Stimulated activated CD4-positive, alpha-beta T cell treated with anti-CD3 and anti-CD28 coated beads, Interleukin-12 subunit alpha, Interleukin-12 subunit beta, amount 100 ng/mL, for 4 hours (primary cell): Measurements from ENCODE around the gene CD34.

Source experiments
- DNase-seq: peaks from one replicate; pipeline ENCODE4 v3.0.0-alpha.2; 2020

Gene CD34

DNA sequence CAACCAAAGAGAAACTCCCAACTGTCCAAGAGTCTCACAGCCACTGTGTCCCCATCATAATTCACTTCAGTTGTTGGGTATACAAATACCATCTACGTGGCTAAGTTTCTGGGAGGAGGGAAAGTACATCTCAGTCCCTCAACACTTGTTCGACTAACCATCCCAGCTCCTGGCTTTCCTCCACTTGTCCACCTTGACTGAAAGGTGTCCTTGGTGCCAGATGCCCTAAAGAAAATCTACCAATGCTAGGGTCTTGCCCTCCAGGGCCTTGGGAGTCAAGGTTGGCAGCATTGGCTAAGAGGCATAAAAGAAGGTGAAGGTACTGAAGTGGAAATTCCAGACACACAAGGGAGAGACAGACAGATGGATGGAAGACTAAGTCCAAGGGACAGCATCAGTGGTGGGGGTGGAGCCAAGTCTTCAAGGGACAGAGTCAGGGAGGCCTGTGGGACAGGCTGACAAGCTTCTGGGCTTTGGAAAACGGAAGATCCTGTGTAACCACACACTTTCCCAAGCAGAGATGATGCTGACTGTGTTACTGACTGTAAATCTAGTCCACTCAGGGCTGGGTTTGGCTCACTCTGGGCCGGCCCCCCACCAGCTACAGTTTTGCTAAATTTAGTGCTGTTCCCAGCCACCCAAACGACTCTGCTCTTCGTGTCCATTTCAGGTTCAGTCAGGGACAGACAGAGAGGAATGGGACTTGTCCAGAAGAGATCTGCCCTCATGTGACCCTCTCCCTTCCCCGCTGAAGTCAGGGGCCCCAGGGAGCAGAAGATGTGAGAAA lies 60.1 kb downstream of the CD34 start:
- no peak for DNase-seq

DNA sequence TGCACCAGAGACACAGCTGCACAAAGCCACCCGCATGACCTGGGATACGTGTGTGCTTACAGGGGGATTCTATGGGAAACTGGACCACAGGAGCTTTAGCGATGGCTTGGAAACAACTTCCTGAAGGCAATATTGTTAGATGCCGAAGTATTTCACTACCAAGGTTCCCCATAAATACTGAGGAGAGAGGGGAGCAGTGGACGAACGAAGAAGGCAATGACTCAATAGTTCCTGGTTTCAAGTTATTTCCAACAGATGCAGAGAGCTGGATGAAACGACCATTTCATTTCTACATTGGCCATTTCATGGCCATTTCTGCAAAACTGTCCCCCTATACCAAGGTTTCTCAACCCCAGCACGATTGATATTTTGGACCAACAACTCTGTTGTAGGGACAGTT lies 61.3 kb downstream of the CD34 start:
- no peak for DNase-seq

DNA sequence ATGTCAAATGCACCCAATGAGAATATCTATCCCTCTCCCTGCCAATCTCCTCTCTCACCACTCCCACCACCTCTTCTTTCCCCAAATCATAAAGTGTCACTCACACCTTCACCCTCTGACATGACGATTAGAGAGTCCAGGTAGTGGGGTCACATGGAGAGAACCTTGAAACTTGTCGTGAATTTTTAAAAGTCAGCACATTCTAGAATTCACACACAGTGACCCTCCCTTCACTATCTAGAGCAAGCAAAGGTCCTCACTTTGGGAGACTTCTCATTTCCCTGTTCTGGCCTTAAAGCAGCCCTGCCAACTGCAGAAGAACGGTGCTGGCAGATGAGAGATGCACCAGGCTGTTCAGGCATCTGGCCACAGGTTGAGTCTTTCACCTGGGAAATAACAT lies 61.9 kb downstream of the CD34 start:
- DNase-seq: no peak

DNA sequence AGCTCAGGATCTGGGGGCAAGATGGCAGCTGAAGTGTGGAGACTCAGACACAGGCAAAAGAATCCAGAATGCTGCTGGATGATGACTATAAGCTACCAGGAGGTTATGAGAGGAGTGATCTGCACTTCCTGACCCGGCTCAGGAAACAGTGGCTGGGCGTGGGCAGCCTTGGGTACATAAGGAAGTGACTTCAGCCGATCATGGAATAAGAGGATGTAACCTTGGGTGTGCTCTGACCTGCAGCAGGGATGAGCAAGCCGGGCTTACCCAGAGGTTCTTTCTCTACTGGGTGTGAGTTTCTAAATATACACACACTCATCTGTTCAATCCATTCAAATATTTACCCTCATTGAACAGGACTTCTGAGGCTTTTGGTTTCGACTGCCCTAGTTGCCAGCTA lies 62.7 kb downstream of the CD34 start:
- DNase-seq: no peak

DNA sequence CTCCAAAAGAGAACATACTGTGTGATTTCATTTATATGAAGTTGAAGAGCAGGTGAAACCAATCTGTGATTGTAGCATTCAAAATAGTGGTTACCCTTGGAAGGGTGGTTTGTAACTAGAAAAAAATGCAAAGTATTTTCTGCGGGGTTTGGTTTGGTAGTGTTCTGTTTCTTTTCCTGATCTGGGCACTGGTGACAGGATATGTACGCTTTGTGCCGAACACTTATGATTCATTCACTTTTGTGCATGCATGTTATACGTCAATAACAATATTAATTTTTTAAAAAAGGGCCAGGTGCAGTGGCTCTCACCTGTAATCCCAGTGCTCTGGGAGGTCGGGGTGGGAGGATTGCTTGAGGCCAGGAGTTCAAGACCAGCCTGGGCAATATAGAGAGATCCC lies 63.8 kb downstream of the CD34 start:
- no peak for DNase-seq

DNA sequence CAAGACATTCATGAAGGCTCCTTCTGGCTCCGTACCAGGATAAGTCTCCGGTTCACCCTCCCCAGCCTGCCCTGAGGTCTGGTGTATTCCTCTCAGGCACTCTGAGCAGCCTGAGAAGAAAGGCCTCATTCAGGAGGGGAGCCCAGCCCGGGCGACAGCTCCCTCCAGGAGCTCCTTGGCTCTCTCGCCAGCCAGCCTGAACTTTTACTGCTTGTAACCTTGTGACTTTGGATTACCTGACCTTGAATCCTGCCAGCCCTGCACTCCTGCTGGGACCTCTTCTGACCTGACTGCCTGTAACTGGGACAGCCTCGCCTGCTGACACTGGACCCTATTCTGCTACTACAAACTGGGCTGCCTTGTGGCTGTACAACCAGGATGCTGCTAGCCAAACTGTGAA lies 65.8 kb downstream of the CD34 start:
- DNase-seq: no peak

DNA sequence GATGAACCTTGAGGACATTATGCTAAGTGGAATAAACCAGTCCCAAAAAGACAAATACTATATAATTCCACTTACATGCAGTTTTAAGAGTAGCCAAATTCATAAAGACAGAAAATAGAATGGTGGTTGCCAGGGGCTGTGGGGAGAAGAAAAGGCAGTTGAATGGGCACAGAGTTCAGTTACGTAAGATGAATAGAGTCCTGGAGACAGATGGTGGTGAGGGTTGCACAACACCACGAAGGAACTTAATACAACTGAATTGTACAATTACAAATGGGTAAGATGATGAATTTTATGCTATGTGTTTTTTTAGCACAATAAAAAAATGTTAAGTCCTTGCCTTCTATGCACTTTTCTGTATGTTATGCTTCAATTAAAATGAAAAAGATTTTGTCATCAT lies 66.6 kb downstream of the CD34 start:
- no peak for DNase-seq

DNA sequence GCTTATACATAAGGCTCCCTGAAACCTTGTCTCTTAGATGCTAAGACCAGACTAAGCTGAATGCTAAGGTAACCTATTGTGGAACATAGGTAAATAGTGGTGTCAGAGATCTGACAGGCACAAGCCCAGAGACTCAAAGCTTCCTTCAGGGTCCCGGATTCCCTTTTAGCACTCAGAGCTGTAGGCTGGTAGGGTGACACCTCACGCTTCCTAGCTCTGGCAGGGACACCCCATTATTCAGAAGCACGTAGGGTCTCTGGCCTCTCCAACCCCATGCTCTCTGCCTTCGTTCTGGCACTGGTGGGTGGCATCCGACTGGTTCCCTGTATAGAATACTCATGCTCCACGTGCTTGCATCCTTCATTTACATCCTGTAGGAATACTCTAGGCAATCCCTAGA lies 68.4 kb downstream of the CD34 start:
- no peak for DNase-seq

DNA sequence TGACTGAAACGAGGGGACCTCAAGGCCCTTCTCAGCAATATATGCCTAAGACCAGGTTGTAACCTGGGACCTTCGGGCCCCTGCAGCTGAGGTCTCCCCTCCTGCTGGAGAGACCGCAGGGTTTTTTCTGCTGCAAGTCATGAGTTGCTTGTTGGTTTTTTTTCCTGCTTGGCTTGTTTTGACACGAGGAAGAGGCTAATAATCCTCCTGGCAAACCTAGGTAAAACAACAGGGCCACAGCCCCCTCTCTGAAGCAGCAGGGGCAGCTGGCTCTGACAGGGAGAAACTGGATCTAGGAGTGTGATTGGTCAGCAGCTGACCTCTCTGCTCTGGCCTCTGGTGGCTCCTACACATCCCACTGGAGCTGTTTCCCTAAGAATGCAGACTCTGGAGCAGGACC lies 69.0 kb downstream of the CD34 start:
- DNase-seq: no peak

DNA sequence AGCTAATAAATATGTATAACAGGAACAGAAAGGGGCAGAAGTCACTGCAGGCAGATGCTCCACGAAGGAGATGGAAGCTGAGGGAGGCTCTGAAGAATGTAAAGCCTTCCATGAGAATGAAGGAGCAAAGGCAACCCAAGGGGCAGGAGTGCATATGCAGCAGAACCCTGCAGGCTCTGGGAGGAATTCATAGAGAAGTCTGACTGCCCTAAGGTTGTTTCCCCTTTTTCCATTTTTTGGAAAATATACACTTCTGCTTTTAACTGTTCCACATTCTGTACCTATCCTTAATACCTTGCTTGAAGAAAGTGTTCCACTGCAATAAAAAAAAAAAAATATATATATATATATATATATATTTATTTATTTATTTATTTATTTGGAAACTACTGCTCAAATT lies 69.6 kb downstream of the CD34 start:
- DNase-seq: no peak

DNA sequence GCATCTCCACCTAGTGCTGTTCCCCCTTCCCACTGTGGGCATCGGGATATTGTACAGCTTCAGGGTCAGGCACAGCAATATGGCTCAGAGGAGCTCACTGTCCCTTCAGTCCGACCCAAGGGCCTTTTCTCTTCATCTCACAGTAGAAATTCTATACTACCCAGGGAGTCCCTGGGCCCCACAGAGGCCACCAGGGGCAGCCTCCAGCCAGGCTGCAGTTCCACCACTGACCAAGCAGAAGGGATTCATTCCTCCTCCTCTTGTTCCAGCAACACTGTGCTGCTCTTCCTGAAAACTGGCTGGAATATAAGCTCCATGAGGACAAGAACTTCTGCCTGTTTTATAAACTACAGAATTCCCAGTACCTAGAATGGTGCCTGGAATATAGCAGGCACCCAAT lies 70.5 kb downstream of the CD34 start:
- no peak for DNase-seq

DNA sequence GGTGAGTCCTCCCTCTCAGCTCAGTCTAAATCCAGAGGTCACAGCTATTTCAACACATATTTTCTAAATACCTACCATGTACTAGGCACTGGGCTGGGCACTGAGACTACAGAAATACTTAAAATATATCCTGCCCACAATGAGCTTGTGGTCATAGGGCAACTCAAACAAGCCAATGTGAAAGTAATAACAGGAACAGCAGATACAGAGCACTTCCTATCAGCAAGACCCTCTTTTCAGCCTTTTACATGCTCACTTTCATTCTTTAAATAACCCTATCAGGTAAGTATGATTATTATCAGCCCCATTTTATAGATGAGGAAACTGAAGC lies 71.9 kb downstream of the CD34 start:
- no peak for DNase-seq

DNA sequence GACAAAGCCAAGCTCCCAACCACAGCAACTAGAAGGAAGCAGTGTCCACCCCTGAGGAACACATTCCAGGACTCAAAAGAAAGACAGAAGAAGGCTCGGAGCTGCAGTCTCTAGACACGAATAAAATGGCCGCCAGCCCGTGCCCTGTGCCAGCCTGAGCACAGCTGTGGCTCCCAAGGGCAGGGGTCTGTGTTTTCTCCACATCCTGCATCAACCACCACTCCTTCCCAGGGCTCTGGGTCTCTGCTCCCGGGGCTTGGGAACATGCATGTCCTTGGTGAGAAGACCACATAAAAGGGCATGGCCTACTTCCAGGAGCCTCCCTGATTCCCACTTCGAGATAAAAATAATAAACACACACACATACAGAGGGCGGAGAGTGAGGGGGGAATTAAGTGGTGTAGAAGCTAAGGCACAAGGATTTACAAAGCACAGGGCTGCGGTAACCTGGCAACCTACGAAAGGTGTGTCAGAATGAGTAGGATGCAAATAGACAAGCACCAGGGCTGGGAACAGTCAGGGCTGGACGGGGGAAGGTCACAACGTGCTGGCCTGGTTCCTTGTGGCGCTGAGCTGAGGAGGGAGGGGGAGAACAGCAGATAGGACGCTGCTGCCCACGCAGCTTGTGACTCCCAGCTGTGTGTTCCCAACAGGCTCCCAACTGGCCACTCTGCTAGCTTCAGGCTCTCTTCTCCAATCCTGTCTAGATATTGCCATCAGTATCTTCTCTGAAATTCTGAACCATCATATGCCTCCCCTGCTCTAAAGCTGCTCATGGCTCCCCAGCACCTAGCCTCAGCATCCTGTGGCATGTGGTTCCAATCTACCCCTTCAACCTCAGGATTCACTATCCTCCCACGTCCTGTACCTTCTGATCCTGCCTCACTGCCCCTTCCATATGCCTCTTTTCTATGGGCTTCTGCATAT lies 72.5 kb downstream of the CD34 start:
- DNase-seq: no peak

DNA sequence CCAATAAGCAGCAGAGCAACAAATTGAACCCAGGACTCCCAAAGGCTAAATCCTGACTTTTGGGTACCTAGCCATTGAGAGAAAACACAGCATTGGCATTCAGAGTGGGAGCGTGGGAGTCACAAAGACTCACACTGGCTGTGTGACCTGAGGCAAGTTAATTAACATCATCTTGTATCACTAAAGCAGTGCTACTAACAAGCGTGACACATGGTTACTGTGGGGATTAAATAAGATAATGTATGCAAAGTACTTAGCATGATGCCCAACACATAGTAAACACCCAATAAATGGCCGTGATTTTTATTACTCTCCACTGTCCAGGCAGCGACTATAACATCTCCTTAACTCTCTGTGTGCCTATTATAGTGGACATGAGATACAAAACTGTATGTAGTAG lies 73.3 kb downstream of the CD34 start:
- no peak for DNase-seq

DNA sequence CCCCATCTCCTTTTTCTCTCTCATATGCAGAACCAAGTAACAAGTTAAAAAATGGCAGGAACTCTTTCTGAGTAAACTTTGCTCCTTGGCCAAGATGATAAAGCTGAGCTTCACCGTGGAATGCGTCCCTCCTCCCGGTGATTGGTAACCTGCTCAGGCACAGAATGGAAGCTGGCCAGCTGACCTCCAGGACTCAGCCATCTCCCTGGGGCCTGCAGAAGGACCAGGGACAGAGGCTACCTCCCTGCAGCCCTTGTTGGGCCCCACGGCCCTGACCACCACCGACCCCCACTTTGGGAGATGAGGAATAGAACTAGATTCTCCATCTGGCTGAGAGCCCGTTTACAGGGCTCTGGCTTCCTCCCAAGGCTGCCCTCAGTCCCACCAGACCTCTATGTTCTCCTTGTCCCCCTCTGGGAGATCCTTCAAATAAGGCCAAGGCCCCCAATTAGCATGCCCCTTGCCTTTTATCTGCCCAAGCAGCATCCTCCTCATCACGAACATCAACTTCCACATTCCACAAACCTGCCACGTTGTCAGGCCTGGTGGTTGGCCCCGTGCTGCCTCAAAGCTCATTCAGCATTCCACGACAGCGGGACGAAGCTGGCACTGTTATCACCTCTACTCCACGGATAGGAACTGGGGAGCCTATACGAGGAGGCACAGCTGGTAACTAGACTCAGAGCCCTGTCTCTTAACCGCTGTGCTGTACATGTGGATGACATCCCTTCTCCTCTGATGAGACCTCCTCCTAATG lies 74.2 kb downstream of the CD34 start:
- DNase-seq: no peak

DNA sequence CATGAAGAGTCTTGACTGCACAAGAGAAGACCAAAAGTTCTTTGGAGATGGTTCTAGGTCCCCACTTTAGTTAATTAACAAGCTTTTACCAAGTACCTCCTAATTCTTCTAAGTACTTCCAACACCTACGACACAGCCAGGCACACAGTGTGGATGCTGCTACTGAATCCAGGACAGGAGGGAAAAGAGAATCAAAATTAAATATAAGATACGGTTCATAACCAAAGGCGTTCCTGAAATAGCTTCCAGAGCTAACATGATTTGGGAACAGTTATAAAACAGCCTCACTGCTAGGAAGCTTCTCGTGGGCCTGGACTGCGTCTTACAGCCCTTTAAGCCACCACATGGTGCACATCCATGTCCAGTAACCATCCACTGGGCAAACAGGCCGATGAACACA lies 75.0 kb downstream of the CD34 start:
- DNase-seq: no peak

DNA sequence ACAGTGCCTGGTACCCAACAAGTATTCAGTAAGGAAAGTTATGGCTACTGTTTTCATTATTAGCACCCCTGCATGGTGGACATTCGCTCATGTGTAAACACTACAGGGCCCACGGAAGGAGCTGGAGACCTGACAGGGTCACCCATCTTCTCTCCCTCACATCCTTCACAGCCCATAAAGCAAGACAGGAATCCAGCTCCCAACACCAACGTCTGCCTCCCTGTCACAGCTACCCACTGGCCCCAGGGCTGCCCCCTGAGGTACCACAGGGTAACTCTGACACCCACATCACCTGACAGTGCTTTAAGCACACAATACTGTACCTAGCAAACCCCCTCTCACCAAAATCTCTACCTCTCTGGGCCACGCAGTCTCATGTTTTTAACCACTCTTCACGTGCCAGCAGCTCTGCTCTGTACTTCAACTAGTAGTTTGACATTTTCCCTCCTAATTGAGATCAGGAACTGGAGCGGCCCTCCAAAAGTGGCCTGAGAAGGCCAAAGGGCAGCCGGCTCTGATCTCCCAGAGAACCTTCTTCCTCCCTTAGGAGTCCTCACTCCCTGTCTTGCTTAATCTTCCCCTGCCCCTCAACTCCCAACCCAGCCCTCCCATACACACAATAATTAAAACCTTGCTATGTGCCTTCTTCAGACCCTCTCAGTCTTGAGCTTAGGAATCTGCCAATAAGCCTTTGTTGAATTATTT lies 76.8 kb downstream of the CD34 start:
- DNase-seq: no peak

DNA sequence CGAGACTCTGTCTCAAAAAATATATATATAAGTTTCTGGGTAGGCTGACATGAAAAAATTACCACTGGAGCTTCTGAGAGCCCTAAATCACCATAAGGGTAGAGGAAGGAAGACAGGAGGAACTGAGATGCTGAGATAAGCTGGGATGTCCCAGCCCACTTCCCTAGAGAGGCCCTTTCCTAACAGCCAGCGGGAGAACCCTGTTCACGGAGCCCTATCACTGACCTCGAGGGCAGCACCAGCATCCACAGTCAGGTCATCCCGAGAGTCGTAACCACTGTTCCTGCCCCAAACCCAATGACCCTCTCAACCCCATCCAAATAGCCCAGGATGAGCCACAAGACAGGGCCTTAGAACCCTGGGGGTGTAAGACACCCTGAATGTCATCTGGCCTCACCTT lies 77.5 kb downstream of the CD34 start:
- no peak for DNase-seq

DNA sequence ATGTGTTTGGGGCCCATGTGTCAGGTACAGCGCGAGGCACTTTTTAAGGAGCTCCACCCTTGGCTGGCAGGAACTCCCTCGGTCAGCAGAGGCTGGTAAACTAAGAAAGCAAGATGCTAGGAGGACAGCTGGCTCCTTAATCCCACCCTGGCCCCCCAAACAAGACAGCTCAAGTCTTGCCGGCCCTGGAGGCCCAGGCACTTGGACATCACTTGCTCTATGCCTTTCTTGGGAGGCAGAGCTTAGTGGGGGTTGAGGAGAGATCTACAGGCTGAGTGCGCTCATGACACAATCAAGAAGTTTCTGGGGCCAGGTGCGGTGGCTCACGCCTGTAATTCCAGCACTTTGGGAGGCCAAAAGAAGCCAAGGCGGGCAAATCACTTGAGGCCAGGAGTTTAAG lies 78.1 kb downstream of the CD34 start:
- DNase-seq: no peak

DNA sequence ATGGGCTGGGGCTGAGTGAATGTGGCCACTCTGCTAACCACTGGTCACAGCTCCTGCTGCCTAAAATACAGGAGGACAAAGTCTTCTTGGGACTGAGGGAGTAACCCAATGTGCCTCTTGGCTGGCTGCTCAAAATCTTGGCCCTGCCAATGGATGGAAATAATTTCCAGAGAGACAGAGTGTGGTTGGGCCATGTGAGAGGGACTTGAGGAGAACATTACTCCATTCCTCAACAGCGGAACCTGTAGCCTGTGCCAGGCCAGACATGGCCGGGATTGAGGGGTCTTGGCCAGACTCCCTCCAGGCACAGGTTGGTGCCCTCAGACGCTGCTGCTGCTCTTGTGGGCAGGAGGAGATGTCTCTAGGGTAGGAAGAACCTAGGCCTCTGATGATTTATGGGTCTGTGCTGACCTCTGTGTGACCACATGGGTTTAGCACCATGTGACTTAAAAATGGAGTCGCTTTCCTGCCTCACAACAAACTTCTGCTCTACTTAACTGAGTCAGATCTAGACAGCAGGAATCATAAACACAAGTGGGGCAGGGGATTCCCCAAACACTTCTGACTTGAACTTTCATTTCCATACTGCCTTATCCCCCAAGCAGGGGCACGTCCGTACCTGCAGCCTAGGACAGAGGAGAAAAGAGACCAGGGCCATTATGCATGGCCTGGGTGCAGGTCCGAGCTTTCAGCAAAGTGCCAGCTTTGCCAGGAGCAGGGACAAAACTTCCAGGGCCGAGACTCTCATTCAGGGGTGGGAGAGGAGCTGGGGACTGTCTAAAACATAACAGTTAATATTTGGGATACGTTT lies 79.2 kb downstream of the CD34 start:
- peak; percentile 37 for DNase-seq
